Measurements from ENCODE around the gene CLTRN.

The CLTRN gene

GRCh38 chrX:15675490-15675921 lies 10.9 kb upstream of the CLTRN start (continued):
- TF ChIP-seq ZNF280D (tag by site-specific recombination; IDR thresholded peaks at IDR 0.05), result no peak
- TF ChIP-seq ZNF324 (tag by site-specific recombination; IDR thresholded peaks at IDR 0.05), result no peak
- TF ChIP-seq ZNF426 (tag by site-specific recombination; IDR thresholded peaks at IDR 0.05), result no peak
- TF ChIP-seq PBX3 (CRISPR knock-in tag; IDR thresholded peaks at IDR 0.05), result 0 out of 2 replicates have a peak, but pooled peaks have one; percentile 37
- no peak for TF ChIP-seq ZNF18 (tag by site-specific recombination; IDR thresholded peaks at IDR 0.05)
- TF ChIP-seq ZNF274 (IDR thresholded peaks at IDR 0.05; ENCODE audit: low read length), result no peak
- TF ChIP-seq ZNF274 (tag by site-specific recombination; IDR thresholded peaks at IDR 0.05; ENCODE audit: borderline replicate concordance), result no peak
- peak; percentile 87 for TF ChIP-seq YY2 (tag by site-specific recombination; IDR thresholded peaks at IDR 0.05)
- TF ChIP-seq ZNF19 (tag by site-specific recombination; IDR thresholded peaks at IDR 0.05; ENCODE audit: low read depth), result no peak
- TF ChIP-seq ZNF146 (tag by site-specific recombination; IDR thresholded peaks at IDR 0.05), result no peak
- TF ChIP-seq ZNF112 (tag by site-specific recombination; IDR thresholded peaks at IDR 0.05), result no peak
- TF ChIP-seq ZSCAN4 (tag by site-specific recombination; IDR thresholded peaks at IDR 0.05), result no peak; the same call in none of the 2 replicates
- no peak for TF ChIP-seq ZNF521 (tag by site-specific recombination; IDR thresholded peaks at IDR 0.05)
- TF ChIP-seq ZNF202 (tag by site-specific recombination; IDR thresholded peaks at IDR 0.05; ENCODE audit: borderline replicate concordance), result no peak
- no peak for TF ChIP-seq ZNF610 (tag by site-specific recombination; IDR thresholded peaks at IDR 0.05; ENCODE audit: borderline replicate concordance)
- TF ChIP-seq ELK4 (IDR thresholded peaks at IDR 0.05; ENCODE audit: borderline replicate concordance, low read depth, low read length), result no peak
- TF ChIP-seq ZNF266 (tag by site-specific recombination; IDR thresholded peaks at IDR 0.05; ENCODE audit: low read depth), result no peak
- no peak for TF ChIP-seq ZNF707 (tag by site-specific recombination; IDR thresholded peaks at IDR 0.05)
- no peak for TF ChIP-seq ZNF658 (tag by site-specific recombination; IDR thresholded peaks at IDR 0.05)
- TF ChIP-seq ZNF692 (tag by site-specific recombination; IDR thresholded peaks at IDR 0.05), result 0 out of 2 replicates have a peak, but pooled peaks have one; percentile 7
- no peak for TF ChIP-seq ZNF311 (tag by site-specific recombination; IDR thresholded peaks at IDR 0.05; ENCODE audit: borderline replicate concordance)
- no peak for TF ChIP-seq SALL2 (tag by site-specific recombination; IDR thresholded peaks at IDR 0.05; ENCODE audit: borderline replicate concordance)
- TF ChIP-seq ZNF548 (tag by site-specific recombination; IDR thresholded peaks at IDR 0.05), result no peak
- no peak for TF ChIP-seq ZNF184 (tag by site-specific recombination; IDR thresholded peaks at IDR 0.05)
- TF ChIP-seq ZBTB11 (tag by site-specific recombination; conservative IDR thresholded peaks at IDR 0.05; ENCODE audit: low read depth), result no peak
- TF ChIP-seq GLIS1 (tag by site-specific recombination; IDR thresholded peaks at IDR 0.05), result no peak
- TF ChIP-seq ZBTB21 (tag by site-specific recombination; IDR thresholded peaks at IDR 0.05), result peak; percentile 81
- TF ChIP-seq ZSCAN30 (tag by site-specific recombination; IDR thresholded peaks at IDR 0.05), result no peak
